K562 (cell line): Measurements from ENCODE around the gene OR5B2. TPM values are rescaled to one million over a fixed set of nuclear protein-coding genes. Genes with fewer than 3 reads are reported as not detected.

Experiments
- ATAC-seq: fragments of 200-7000 bp; cut with Tn5 transposase; 3 replicates; pipeline ENCODE4 v1.9.1; 2020; ENCODE audit warnings: moderate library complexity
- BruUV-seq: library from RNA; stranded (reverse); fragments of 400-500 nt; replicated peaks from 2 replicates; lab custom pipeline; 2021; lab: Mats Ljungman, UMichigan
- CTCF ChIA-PET: fragments of 300-600 bp; formaldehyde crosslinking; extraction: SDS; loops from one replicate; lab custom pipeline; 2021; ENCODE audit warnings: low intra/inter-chr PET ratio; lab: Yijun Ruan, JAX
- POLR2A ChIA-PET: fragments of 300-600, 350-650 bp; sonication (Branson Sonifier 250); formaldehyde crosslinking; extraction: SDS; loops from one replicate; lab custom pipeline; 2021; ENCODE audit warnings: antibody characterized with exemption, inconsistent platforms; lab: Yijun Ruan, JAX
- DNase-seq, 4 experiments: peaks; one replicate each; pipeline versions ENCODE4 v3.0.0 to v3.0.0-alpha.2; 2011 to 2018; ENCODE audit warnings: low spot score in 3 of 4, mixed read lengths in 3 of 4; ENCODE audit errors: extremely low read depth in 1 of 4
- FAIRE-seq: peaks from 2 replicates; lab custom pipeline; 2011; peaks lifted over from hg19 to GRCh38; lab: Jason Lieb, UNC
- H2AFZ ChIP-seq: 2 replicates; pipeline ENCODE4 v1.6.0; 2011; ENCODE audit warnings: low read depth, low read length, control low read depth, inconsistent platforms
- H3K27ac ChIP-seq: fragments of 200-600 bp; 3 replicates; pipeline ENCODE4 v1.8.0; 2011; ENCODE audit warnings: low read depth, mild to moderate bottlenecking, control low read depth, inconsistent platforms, low read length, moderate library complexity, mixed read lengths; ENCODE audit errors: extremely low read depth
- H3K27me3 ChIP-seq, 2 experiments: fragments of 300-600 bp in 1 of 2; 2 replicates in 1 of 2; 3 replicates in 1 of 2; pipeline versions ENCODE4 v1.6.0 to v1.8.0; 2011; ENCODE audit warnings: inconsistent platforms in 2 of 2, low read length in 2 of 2, mild to moderate bottlenecking in 1 of 2, mixed read lengths in 1 of 2, moderate library complexity in 1 of 2; ENCODE audit not compliant: control insufficient read depth in 2 of 2, insufficient read depth in 2 of 2
- H3K36me3 ChIP-seq: fragments of 300-600 bp; 3 replicates; pipeline ENCODE4 v1.8.0; 2011; ENCODE audit warnings: mild to moderate bottlenecking, low read length, inconsistent platforms; ENCODE audit not compliant: control insufficient read depth, insufficient read depth
- H3K4me1 ChIP-seq, 2 experiments: fragments of 200-600 bp in 1 of 2; replicated peaks in 1 of 2; 2 replicates in 1 of 2; 3 replicates in 1 of 2; pipeline versions ENCODE4 v1.5.1 to v1.8.0; 2011; ENCODE audit warnings: inconsistent platforms in 2 of 2, low read length in 2 of 2, mild to moderate bottlenecking in 1 of 2, mixed read lengths in 1 of 2, moderate library complexity in 1 of 2; ENCODE audit not compliant: control insufficient read depth in 2 of 2, insufficient read depth in 2 of 2
- H3K4me2 ChIP-seq: 2 replicates; pipeline ENCODE4 v1.6.1; 2011; ENCODE audit warnings: low read length, control low read depth, inconsistent platforms, mixed read lengths; ENCODE audit not compliant: insufficient read depth
- H3K4me3 ChIP-seq: fragments of 200-600 bp; sonication (generic), shearing (Covaris generic); 2 replicates; pipeline ENCODE4 v1.5.1; 2016; ENCODE audit warnings: control low read depth, inconsistent platforms
- H3K79me2 ChIP-seq: fragments of 200-600 bp; 3 replicates; pipeline ENCODE4 v1.8.0; 2011; ENCODE audit warnings: low read length, inconsistent platforms; ENCODE audit not compliant: control insufficient read depth, insufficient read depth
- H3K9ac ChIP-seq, 2 experiments: 2 replicates each; pipeline versions ENCODE4 v1.6.0 to v1.6.1; 2011; ENCODE audit warnings: low read depth in 2 of 2, low read length in 2 of 2, control low read depth in 1 of 2, inconsistent platforms in 1 of 2, mild to moderate bottlenecking in 1 of 2, mixed read lengths in 1 of 2; ENCODE audit not compliant: insufficient read depth in 1 of 2
- H3K9me1 ChIP-seq: one replicate; pipeline ENCODE4 v1.6.0; 2011; ENCODE audit warnings: inconsistent platforms, mild to moderate bottlenecking, low read length, moderate library complexity; ENCODE audit not compliant: control insufficient read depth, insufficient read depth
- H3K9me3 ChIP-seq: replicated peaks from 2 replicates; pipeline ENCODE4 v1.5.1; 2011; ENCODE audit warnings: low read depth, low read length, inconsistent platforms; ENCODE audit not compliant: control insufficient read depth, insufficient read depth
- H4K20me1 ChIP-seq: replicated peaks from 2 replicates; pipeline ENCODE4 v1.6.1; 2011; ENCODE audit warnings: low read length, inconsistent platforms, mixed read lengths; ENCODE audit not compliant: control insufficient read depth, insufficient read depth
- ATF3 ChIP-seq, 2 experiments: fragments of 450-650 bp in 1 of 2; sonication (generic) in 1 of 2; formaldehyde crosslinking in 1 of 2; IDR thresholded peaks in 1 of 2; conservative IDR thresholded peaks in 1 of 2; 2 replicates each; pipeline versions ENCODE4 v1.6.1 to v1.8.1; 2016 to 2023; ENCODE audit warnings: mild to moderate bottlenecking in 2 of 2, moderate library complexity in 2 of 2, inconsistent platforms in 1 of 2, missing genetic modification reagents in 1 of 2
- ATF4 ChIP-seq: fragments of 450-650 bp; formaldehyde crosslinking; IDR thresholded peaks from 2 replicates; pipeline ENCODE4 v1.4.0; 2022; ENCODE audit warnings: mild to moderate bottlenecking, moderate library complexity
- BHLHE40 ChIP-seq: IDR thresholded peaks from 2 replicates; pipeline ENCODE4 v1.6.1; 2011; ENCODE audit warnings: low read length, improper control_type of control experiment
- BRF1 ChIP-seq: IDR thresholded peaks from 3 replicates; pipeline ENCODE4 v1.6.1; 2011; ENCODE audit warnings: borderline replicate concordance, mild to moderate bottlenecking; ENCODE audit not compliant: insufficient read length; ENCODE audit errors: extremely low read depth
- CCAR2 ChIP-seq: fragments of 200-400 bp; formaldehyde crosslinking; IDR thresholded peaks from 2 replicates; pipeline ENCODE4 v1.6.1; 2017; ENCODE audit warnings: mild to moderate bottlenecking, low read depth, low read length
- E2F1 ChIP-seq: sonication (generic); formaldehyde crosslinking; IDR thresholded peaks from 2 replicates; pipeline ENCODE4 v1.8.1; 2023; ENCODE audit warnings: mild to moderate bottlenecking, missing genetic modification reagents, moderate library complexity
- E2F5 ChIP-seq: sonication (generic); formaldehyde crosslinking; IDR thresholded peaks from 2 replicates; pipeline ENCODE4 v1.8.0; 2022; ENCODE audit warnings: mild to moderate bottlenecking, missing genetic modification reagents
- ELF2 ChIP-seq: fragments of 250-450 bp; sonication (Bioruptor Pico); IDR thresholded peaks from 2 replicates; pipeline ENCODE4 v1.5.0; 2021; ENCODE audit warnings: mild to moderate bottlenecking
- FUS ChIP-seq: fragments of 200-400 bp; formaldehyde crosslinking; optimal IDR thresholded peaks from 2 replicates; pipeline ENCODE3; 2017; ENCODE audit warnings: low read depth, low read length
- HDAC6 ChIP-seq: IDR thresholded peaks from 2 replicates; pipeline ENCODE4 v1.6.1; 2012; ENCODE audit warnings: low read depth, mild to moderate bottlenecking, control low read depth, inconsistent platforms, low read length, moderate library complexity
- L3MBTL2 ChIP-seq: fragments of 450-650 bp; IDR thresholded peaks from 2 replicates; pipeline ENCODE4 v1.6.1; 2016; ENCODE audit warnings: mild to moderate bottlenecking, moderate library complexity
- RAD51 ChIP-seq: fragments of 450-650 bp; IDR thresholded peaks from 2 replicates; pipeline ENCODE4 v1.7.1; 2016; ENCODE audit warnings: low read depth, mild to moderate bottlenecking, borderline replicate concordance
- RBBP5 ChIP-seq: fragments of 200-600 bp; sonication (generic); IDR thresholded peaks from 2 replicates; pipeline ENCODE4 v1.6.1; 2012; ENCODE audit warnings: borderline replicate concordance, mild to moderate bottlenecking, low read length, control low read depth, inconsistent platforms; ENCODE audit not compliant: insufficient read depth, poor library complexity, severe bottlenecking
- ZNF639 ChIP-seq, 2 experiments: fragments of 200-800 bp in 1 of 2; sonication (Bioruptor generic) in 1 of 2; sonication (generic) in 1 of 2; formaldehyde crosslinking in 1 of 2; IDR thresholded peaks in 1 of 2; conservative IDR thresholded peaks in 1 of 2; 2 replicates each; pipeline versions ENCODE4 v1.5.0 to v1.6.1; 2016 to 2020; ENCODE audit warnings: missing compliant biosample characterization in 1 of 2, missing genetic modification characterization in 1 of 2, missing genetic modification reagents in 1 of 2
- in situ Hi-C: fragments of 300-500 bp; cut with MboI; formaldehyde crosslinking; loops from 4 replicates; pipeline ENCODE4 v1.15.0; 2018; ENCODE audit warnings: inconsistent platforms, mixed read lengths
- intact Hi-C: fragments of 100-400 bp; cut with micrococcal nuclease; formaldehyde crosslinking; loops from 2 replicates; pipeline ENCODE4 v1.14.2; 2022
- polyA plus RNA-seq, 8 experiments: library from polyadenylated mRNA; depleted of rRNA in 4 of 8; stranded (reverse) in 5 of 8; unstranded in 3 of 8; fragments of >200 nt; fragmentation: Nextera tagmentation in 2 of 8; fragmentation: Illumina TruSeq in 1 of 8; extraction: Ambion mirVana in 2 of 8; extraction: Trizol in 1 of 8; gene quantifications; 2 replicates each; pipeline versions ENCODE4 v1.2.1 to v1.2.3, GENCODE V29; 2011 to 2014; ENCODE audit warnings: inconsistent platforms in 1 of 8, missing spikeins in 1 of 8
- total RNA-seq, 7 experiments: library from RNA; depleted of rRNA in 6 of 7; stranded (reverse); fragments of >200 nt in 6 of 7; fragmentation: Illumina TruSeq in 2 of 7; extraction: Trizol in 2 of 7; gene quantifications; 2 replicates each; pipeline versions ENCODE4 v1.2.1 to v1.2.3, GENCODE V29; 2011 to 2021; ENCODE audit warnings: low replicate concordance in 1 of 7

The OR5B2 gene
- total and polyA plus RNA-seq, 9 of the 15 experiments (the other 6 are each of a cell fraction or from before 2014, with no cell fraction given): not detected

- POLR2A ChIA-PET: no interaction called here
- no peak overlapping the region for H3K27ac ChIP-seq
- no peaks in the 10 kb centered on the region for H4K20me1 ChIP-seq
- no peaks in the 10 kb centered on the region for H3K36me3 ChIP-seq
- no peaks in the 10 kb centered on the region for H3K27me3 ChIP-seq
- no peak overlapping the region for H3K4me2 ChIP-seq
- H3K9me1 ChIP-seq: no peaks in the 10 kb centered on the region
- H3K9ac ChIP-seq: no peak overlapping the region
- no peak overlapping the region for H3K4me3 ChIP-seq
- H3K4me1 ChIP-seq: no peaks in the 10 kb centered on the region
- no TSS peak for BruUV-seq
- H3K9me3 ChIP-seq: no peaks in the 10 kb centered on the region
- ATAC-seq: no peak
- no peak for TF ChIP-seq HDAC6
- TF ChIP-seq BHLHE40: no peak
- TF ChIP-seq RBBP5: no peak
- TF ChIP-seq E2F1 (CRISPR knock-in tag): no peak
- TF ChIP-seq ELF2 (CRISPR knock-in tag): no peak
- TF ChIP-seq RAD51: no peak
- no peak for TF ChIP-seq FUS
- no peak for TF ChIP-seq BRF1
- no peak for TF ChIP-seq ATF3 (IDR thresholded peaks at IDR 0.05)
- TF ChIP-seq ATF3 (CRISPR knock-in tag; conservative IDR thresholded peaks at IDR 0.05): no peak
- TF ChIP-seq CCAR2: no peak
- no peak for TF ChIP-seq ATF4
- TF ChIP-seq L3MBTL2: no peak
- TF ChIP-seq ZNF639 (CRISPR knock-in tag; conservative IDR thresholded peaks at IDR 0.05 in 1 of 2, IDR thresholded peaks at IDR 0.05 in 1 of 2): no peak
- TF ChIP-seq E2F5 (CRISPR knock-in tag): no peak
- in situ Hi-C loops: no loop called here
- intact Hi-C loops: no loop called here
- H3K79me2 ChIP-seq: no peaks in the 10 kb centered on the region
- DNase-seq: no peak
- no peak overlapping the region for H2AFZ ChIP-seq
- FAIRE-seq: no peak
- CTCF ChIA-PET: no interaction called here
Observed at GRCh38 chr11:58394195-58394594, 33.7 kb downstream of the OR5B2 start.
